HG02884 (cell line): ENCODE data around the gene MACROH2A2.
"Not testable (repeated sequence)": the region's sequence is repeated elsewhere in the genome, so short reads cannot be mapped to it uniquely, and the experiment has no call there.

Experiments
- ATAC-seq: cut with Tn5 transposase; IDR thresholded peaks from one replicate; pipeline ENCODE4 v1.9.1; 2021; ENCODE audit warnings: mild to moderate bottlenecking, moderate library complexity; ENCODE audit not compliant: unreplicated experiment

The MACROH2A2 gene

GRCh38 chr10:70052462-70053217 is at the start of gene MACROH2A2:
Gene MACROH2A2 (plus strand): TSS chr10:70052846. CDS start chr10:70075659, 22,813 bp downstream.
- no peak for ATAC-seq

- no peak for ATAC-seq
Measured at GRCh38 chr10:70007116-70007820, 45.4 kb upstream of the MACROH2A2 start.

GRCh38 chr10:70031215-70031614 is 21.4 kb upstream of the MACROH2A2 start:
- ATAC-seq = no peak

GRCh38 chr10:70032667-70033289 is 19.9 kb upstream of the MACROH2A2 start:
- ATAC-seq = no peak

GRCh38 chr10:70034232-70034631 is 18.4 kb upstream of the MACROH2A2 start:
- no peak for ATAC-seq

- no peak for ATAC-seq
Measured at GRCh38 chr10:70035531-70035930, 17.1 kb upstream of the MACROH2A2 start.

- ATAC-seq = no peak
Measured at GRCh38 chr10:70038923-70039322, 13.7 kb upstream of the MACROH2A2 start.

- ATAC-seq = no peak
Measured at GRCh38 chr10:70041016-70041415, 11.6 kb upstream of the MACROH2A2 start.

GRCh38 chr10:70041739-70042138 is 10.9 kb upstream of the MACROH2A2 start:
- ATAC-seq = not testable (repeated sequence)

GRCh38 chr10:70047066-70047465 is 5.6 kb upstream of the MACROH2A2 start:
- not testable (repeated sequence) for ATAC-seq

GRCh38 chr10:70048030-70048723 is 4.5 kb upstream of the MACROH2A2 start:
- no peak for ATAC-seq

GRCh38 chr10:70051848-70052247 is 798 bp upstream of the MACROH2A2 start:
- ATAC-seq = no peak

GRCh38 chr10:70053218-70053840 is 683 bp downstream of the MACROH2A2 start:
- no peak for ATAC-seq

GRCh38 chr10:70053841-70054288 is 1.2 kb downstream of the MACROH2A2 start:
- ATAC-seq = no peak

GRCh38 chr10:70054902-70055301 is 2.3 kb downstream of the MACROH2A2 start:
- ATAC-seq = no peak

GRCh38 chr10:70055550-70055949 is 2.9 kb downstream of the MACROH2A2 start:
- ATAC-seq = no peak

GRCh38 chr10:70057306-70057705 is 4.7 kb downstream of the MACROH2A2 start:
- no peak for ATAC-seq

- ATAC-seq = no peak
Measured at GRCh38 chr10:70060389-70060788, 7.7 kb downstream of the MACROH2A2 start.

GRCh38 chr10:70063418-70064098 is 10.9 kb downstream of the MACROH2A2 start:
- no peak for ATAC-seq

GRCh38 chr10:70064486-70064885 is 11.8 kb downstream of the MACROH2A2 start:
- no peak for ATAC-seq
